Kidney glomerular epithelial cell (primary cell): Measurements from ENCODE around the gene AEBP1.

Source experiments
- DNase-seq: peaks from one replicate; lab custom pipeline; 2025; lab: John Stamatoyannopoulos, UW

Gene AEBP1

DNA sequence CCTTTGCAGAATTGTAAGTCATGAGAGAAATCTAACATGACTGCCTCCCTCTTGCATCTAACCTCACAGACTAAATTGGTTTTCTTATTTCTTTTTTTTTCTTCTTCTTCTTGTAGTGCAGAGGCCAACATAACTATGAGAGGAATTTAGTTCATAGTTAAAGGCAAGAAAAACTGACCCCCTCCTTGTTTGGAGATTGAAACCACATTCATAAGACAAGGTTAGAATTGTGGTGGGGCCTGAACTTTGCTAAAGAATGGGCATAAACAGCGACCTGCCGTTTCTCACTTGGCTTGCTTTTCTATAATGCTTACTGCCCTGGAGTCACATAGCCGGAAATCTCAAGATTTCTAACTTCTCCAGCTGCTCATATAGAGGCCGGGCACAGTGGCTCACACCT is 19.4 kb upstream of the AEBP1 start:
- DNase-seq, result no peak

DNA sequence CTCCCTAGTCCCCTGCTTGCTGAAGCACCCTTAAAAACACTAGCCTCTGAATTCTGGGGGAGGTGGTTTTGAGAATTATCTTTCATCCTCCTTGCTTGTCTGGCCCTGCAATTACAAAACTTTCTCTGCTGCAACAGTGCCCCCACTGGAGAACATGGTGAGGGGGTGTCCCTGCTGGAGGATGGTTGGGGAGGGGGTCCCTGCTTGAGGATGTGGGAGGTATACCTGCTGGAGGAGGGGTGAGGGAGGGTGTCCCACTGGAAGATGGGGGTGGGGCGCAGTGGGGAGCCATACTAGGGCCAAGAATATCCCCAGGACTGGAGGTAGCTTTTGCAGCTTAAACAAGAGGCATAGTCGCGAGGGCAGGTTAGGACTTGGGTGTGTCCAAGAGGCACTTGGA is 18.6 kb upstream of the AEBP1 start:
- no peak for DNase-seq

DNA sequence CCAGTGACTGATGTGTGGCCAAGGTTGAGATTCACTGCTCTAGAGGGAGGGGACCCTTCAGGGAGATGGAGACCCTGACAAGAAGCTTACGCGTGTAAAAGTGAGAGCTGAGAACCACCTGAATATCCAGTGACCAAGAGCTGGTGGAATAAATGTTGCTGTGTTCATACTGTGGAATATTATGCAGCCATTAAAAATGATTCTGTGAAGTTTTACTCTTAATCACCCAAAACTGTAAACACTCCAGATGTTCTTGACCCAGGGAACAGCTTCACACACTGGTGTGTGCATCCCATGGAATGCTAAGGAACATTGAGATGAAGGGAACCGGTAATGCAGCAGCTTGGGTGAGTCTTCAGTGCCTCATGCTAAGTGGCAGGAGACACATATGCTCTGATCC is 17.5 kb upstream of the AEBP1 start:
- no peak for DNase-seq

DNA sequence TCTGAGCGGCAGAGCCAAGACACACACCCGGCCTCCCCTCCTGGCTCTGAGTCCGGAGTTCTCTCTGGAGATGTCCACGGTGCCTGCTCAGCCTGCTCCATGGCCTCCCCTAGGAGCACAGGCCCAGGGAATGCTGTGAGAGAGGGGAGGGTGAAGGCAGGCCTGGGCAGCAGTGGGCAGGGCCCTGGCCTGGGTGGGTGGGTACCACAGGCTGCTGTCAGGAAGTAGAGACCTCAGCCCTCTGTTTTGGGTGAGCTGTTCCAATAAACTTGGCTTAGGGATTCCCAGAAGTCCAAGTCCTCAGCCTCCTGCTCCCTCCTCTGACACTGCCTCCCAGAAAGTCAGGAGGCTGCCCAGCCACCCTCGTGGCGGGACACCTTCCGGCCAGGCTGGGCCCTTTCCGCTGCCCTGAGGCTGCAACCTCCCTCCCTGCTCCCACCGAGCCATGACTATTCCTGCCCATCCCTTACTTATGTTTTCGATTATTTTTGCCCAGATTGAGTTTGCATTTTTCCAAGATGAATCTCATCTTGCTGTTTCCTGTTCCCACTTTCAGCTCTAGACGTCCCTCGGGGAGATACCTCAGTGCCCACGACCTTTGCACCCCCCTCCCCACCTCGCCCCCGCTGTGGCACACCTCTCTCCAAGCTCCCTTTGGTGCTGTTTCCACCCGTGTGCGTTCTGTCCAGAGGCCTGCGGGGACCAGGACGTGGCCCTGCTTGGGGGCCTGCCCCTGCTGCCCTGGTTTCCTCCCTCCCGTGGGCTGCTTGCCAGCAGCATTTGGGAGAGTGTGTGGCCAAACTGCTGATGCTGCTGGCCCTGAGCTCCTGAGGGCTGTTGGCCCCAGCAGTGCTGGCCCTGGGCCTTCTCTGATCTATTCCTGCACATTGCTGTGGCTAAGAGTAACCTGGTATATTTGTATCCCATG is 16.0 kb upstream of the AEBP1 start:
- DNase-seq, result peak; percentile 36

DNA sequence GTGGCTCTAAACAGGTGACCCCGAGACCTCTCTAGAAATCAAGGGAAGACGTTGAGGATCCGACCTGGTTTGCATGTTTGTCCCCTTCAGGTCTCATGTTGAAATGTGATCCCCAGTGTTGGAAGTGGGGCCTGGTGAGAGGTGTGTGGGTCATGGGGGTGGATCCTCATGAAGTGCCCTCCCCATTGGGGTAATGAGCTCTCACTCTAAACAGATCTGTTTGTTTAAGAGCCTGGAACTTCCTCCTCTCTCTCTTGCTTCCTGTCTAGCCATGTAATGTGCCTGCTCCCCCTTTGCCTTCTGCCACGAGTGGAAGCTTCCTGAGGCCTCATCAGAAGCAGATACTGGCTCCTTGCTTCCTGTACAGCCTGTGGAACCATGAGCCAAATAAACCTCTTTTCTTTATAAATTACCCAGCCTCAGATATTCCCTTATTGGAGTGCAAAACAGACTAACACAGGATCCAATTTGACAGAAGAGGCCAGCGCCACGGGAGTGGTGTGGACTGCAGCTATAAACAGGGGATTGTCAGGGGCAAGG is 11.0 kb upstream of the AEBP1 start:
- DNase-seq, result no peak

DNA sequence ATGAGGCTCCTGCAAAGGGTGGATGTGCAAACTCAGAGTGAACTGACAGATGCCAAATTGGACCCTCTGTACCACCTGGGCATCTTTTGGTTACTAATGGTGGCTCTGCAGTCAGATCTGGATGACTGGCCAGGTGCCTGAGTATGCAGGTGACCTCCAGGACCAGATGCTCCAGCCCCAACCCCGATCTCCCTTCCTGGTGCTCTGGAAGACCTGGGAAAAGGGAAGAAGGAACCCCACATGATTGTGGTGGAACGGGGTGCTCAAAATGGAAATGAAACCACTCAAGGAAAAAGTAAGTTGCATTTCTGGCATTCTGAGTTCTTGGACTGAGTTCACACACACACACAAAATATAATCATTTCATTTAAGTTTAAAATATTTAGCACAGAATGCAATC is 9.8 kb upstream of the AEBP1 start:
- DNase-seq, result no peak

DNA sequence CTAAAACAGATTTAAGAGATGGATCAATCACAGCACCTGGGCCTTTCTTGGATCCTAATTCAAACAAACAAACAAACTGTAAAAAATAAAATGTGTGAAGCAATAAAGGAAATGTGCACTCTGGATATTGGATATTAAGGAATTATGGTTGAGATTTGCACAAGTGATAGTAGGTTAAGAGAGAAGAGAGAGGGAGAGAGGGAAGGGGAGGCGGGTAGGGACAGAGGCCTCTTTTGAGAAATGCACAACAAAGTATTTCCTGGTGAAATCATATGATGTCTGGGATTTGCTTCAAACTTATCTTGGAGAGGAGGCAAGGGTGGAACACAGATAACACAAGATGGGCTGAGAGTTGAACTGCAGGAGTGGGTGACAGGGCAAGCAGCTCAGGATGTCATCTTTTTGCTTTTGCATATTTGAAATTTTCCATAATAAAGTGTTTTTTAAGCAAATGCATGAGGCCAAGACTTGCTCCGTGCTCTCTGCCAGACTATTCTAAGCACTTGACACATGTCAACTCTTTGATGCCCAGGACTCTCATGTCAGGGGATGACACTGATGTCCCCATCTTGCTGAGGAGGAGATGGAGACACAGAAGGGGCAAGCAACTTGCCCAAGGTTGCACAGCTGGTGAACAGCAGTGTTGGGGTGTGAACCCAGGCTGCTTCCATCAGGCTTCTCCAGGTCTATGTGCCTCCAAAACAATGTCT is 9.1 kb upstream of the AEBP1 start:
- no peak for DNase-seq

DNA sequence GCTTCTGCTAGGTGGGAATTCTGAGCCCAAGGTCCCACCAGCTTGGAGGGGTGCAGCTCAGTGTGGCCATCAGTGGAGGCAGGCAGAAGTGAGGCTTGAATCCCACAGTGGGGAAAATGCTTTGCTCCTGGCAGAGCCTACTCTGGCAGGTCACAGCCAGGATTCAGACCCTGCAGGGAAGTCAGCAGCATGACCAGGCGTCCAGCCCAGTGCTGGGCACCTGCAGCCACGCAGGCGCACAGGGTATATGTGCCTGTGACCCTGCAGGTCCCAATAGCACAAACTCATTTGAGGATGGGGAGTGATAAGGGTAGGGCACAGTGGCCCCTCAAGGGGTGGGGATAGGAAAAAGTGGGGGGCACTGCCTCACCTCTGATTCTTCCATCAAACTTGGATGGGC is 8.4 kb upstream of the AEBP1 start:
- no peak for DNase-seq

DNA sequence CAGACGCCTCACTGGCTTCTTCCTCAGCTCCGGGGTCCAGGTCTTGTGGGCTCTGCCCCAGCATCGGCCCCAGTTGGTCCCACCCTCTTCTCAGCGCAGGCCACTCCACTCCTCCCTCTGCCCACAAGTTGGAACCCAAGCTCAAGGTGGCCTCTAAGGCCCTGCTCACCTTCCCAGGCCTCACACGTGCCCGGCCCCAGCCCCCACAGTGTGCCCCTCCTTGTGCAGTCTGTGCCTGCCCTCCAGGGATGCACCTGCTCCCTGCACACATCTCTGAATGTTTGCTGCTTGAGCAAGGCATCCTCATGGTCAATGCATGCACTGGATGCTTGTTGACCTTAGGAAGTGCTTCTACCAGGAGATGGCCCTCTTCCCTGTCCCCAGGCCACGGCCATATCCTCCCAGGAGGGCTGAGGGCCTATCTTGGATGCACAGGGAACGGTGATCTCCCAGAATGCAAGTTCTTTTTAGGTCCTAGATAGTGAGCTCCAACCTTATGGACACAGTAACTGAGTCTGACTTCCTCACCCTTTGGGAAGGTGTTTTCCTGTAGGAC is 7.7 kb upstream of the AEBP1 start:
- no peak for DNase-seq

DNA sequence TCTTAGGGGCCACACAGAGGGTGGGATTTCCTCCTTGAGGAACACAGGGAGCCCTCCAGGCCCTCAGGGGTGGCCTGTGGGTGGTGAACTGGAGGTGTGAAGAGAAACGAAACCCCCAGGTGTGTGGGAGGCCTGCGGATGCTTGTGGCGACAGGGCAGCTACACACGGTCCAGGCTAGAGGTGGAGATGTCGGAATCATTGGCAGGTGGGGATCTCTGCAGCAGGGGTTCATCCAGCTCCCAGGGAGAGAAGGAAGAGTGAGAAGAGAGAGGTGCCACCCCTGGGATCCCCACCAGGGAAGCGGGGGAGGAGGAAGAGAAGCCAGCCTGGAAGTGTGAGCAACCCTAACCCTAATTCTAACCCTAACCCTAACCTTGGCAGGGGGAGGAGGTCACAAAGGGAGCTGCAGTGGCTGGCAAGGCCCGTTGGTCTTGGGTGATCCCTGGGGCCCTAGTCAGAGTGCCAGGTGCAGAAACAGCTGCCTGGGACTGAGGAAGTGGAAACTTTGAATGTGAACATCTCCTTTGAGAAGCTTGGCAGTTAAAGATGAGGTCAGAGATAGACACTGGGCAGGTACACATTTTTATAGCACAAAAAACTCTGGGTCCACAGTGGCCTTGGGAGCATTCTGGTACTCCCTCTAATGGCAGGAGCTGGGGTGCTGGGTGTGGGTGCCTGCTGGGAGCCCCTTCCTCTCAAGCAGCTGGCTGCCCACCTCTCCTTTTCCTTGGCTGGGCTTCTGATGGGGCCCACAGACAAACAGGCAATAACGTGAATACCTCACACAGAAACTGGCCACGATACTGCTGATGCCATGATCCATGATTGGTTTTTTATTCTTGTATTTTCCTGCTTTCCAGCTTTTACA is 6.8 kb upstream of the AEBP1 start:
- no peak for DNase-seq

DNA sequence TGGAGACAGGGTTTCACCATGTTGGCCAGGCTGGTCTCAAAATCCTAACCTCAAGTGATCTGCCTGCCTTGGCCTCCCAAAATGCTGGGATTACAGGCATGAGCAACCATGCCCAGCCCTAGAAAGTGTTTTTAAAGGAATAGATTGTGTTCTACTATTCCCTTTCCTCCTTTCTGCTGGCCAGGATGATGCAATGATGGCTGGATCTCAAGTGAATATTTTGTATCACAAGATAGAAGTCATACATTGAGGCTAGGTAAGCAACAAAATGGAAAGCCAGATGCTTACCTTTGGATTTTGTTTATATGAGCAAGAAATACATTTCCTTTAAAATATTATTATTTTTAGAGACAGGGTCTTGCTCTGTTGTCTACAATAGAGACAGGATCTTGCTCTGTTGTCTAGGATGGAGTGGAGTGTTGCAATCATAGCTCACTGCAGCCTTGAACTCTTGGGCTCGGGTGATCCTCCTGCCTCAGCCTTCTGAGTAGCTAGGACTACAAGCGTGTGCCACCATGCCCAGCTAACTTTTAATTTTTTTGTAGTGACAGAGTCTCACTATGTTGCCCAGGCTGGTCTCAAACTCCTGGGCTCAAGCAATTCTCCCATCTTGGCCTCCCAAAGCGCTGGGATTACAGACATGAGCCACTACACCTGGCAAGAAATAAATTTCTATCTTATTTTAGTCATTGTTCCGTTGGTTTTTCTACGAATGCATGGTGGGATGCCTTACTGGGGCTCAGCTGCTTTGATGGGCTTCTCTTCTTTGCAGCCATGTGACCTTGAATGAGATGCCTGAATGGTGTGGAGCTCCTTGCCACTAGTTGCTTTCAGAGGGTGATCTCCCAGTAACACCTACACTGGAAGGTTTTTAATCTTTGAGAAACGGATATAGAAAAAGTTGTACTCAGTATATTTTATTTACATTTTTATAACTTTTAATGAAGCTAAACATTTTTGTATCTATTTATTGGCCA is 5.8 kb upstream of the AEBP1 start:
- no peak for DNase-seq

DNA sequence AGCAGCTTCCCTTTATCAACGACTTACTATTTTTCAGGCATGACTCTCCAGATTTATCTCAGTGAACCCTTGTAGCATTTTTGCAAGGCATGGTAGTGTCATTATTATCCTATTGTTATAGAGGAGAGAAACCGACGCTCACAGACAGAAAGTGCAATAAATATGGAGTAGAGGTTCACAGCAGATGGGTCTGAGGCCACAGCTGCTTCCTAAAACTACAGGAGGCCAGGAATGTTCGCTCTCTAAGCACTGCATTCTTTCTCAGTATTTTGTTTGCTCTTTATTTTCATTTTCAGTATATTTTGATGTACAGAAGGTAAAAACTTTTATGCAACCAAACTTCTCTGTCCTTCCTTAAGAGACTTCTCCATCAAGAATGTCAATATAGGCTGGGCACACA is 4.5 kb upstream of the AEBP1 start:
- no peak for DNase-seq

DNA sequence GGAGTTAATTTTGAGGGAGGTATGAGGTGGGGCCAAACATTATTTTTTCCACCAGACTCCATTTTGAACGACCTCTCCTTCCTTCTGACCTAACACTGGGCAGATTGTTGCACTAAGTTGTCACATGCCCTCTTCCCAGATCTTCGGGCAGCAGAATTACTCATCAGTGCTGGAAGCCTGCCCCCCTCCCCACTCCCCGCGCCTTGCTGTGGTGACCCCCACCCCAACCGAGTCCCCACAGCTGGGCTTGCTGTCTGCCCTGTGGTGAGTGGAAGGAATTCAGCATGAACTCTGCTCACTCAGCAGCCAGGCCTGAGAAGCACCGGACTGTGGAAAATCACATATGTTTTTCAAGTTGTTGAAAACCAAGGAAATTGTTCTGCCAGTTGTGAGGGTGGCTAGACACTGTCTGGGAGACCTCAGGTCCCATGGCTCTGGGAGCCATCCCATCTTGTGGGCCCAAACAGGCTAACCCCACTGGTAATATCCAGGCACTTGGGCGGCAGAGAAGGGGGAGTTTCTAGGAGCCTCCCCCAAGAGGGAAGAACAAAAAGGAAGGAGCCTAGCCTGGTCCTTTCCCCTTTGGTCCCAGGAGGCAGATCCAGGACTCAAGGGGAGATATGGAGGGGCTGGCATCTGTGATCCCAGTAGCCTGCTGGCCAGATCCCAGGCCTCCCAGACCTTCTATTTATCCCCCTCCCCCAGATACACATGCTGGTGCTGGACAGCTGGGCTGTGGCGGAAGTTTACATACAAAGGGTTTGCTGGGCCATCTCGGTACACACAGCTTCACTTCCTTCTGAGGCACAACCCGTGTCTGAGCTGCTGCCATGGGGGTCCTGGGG is 3.5 kb upstream of the AEBP1 start:
- DNase-seq, result peak; percentile 76

DNA sequence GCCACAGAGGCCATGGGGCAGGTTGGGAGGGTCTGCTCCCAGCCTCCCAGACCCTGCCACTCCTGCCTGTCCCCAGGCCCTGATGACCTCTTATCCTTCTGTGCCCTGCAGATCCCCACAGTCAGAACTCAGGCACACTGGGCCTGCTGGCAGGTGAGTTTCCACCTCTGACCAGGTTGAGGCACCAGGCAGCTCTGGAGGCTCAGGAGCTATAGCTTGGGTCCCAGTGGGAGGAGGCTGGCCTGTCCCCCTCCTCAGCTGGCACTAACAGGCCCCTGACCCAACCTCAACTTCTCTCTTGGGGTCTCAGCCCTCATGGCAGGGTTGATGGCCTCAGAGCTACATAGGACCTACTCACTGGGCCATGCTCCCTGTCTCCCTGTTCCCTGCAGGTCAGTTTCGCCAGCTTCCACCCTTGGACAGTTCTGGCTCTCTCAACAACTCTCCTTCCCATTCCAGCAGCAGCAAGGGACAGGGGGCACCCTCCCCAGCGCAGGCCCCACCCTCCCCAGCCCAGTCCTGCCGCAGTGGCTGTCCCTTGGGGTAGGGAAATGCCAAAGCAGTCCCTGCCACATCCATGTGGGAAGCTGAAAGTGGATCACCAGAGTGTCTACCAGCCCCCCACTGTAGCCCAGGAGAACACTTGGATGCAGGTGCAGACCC is 2.7 kb upstream of the AEBP1 start:
- no peak for DNase-seq

DNA sequence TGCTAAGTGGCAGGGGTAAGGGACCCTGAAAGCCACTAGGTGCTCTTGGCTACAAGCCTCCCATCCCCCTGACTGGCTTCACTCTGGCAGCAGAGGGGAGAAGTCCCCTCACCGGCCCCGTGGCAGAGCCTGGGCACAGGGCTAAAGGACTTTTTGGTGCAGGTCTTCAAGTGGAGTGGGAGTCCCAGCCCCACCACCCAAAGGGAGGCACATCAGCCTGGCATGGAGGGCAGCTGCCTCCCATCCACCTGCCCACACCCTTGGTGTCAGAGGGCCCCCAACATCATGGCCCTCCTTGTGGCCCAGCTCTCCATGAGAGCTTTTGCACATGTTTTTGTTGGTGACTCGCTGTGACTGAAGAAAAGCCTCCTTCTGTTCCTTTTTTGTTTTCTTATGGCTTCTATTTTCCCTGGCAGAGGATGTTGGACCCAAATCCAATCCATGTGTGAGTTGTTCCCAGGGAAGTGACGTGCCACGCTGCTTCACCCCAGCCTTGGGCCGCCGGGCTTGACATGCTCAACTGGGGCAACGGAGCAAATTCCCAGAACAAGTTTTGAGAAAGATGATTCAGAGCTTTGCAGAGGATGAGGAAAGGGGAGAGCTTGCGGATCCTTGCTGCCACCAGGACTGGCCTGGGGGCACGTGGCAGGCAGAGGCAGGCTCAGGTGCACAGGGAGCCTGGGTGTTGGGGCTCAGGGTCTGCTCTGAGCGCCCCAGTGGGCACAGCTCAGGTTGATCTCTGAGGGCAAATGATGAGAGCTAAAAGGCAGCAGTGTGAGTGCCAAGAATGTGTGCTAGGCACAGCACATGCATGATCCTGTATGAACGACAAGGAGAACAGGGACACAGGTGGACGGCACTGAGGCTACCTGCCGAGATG is 1.9 kb upstream of the AEBP1 start:
- peak; percentile 50 for DNase-seq

DNA sequence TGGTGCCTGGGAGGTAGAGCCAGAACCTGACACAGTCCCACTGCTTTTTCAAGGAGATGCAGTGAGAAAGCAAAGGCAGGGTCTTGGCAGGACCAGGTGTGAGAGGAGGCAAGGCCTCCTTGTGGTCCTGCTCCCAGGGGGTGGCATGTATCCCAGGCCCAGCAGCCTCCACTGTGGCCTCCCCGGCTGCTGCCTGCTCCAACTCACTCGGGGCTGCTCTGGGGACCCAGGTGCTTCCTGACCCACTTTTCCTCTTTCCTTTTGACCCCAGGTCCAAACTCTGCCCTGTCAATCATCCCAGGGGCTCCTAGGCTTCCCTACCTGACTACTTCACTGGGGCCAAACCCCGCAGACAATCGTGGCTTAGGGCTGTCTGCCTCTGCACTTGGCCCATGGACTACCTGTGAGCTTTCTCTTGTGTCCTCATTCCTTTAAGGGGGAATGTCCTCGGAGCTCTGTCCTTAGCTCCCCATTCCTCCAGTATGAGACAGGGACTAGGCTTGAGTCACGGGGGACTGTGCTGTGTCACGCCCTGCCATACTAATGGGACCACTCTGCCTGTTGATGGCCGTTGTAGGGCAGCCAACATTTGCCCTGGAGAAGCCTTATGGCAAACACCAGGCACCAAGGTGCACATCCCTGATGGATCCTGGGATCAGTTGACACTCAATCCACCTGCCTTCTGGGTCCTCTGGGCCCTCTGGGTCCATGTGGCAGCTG is 1.1 kb upstream of the AEBP1 start:
- DNase-seq, result no peak

DNA sequence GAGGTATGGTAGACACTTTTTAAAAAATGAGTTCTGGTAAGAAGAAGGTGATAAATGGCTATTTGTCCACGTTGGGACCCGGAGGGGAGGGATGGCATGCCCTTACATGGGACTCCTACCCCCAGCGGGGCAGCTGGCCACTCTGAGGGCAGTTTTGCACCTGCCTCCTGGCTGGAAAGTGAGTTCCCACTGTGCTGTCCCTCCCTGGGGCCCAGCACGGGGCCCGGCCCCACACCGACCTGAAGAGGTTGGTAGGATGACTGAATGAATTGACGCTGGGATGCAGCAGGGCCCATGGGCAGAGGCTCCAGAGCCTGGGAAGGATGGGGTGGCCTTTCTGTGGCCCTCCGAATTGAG is 601 bp upstream of the AEBP1 start:
- no peak for DNase-seq
